K562 (cell line): ENCODE measurements around the gene BTBD16. TPM values are rescaled to one million over a fixed set of nuclear protein-coding genes. Genes with fewer than 3 reads are reported as not detected.
A peak's percentile ranks its signal among the peaks of the same experiment; 100 is the strongest.

Source experiments
- BACH1 ChIP-seq: fragments of 200-800 bp; sonication (Bioruptor generic); IDR thresholded peaks from 2 replicates; pipeline ENCODE4 v1.6.1; 2016; ENCODE audit warnings: missing genetic modification characterization, missing compliant biosample characterization
- C11orf30 ChIP-seq: fragments of 450-650 bp; IDR thresholded peaks from 2 replicates; pipeline ENCODE4 v1.6.1; 2016; ENCODE audit warnings: low read depth, mild to moderate bottlenecking
- CHD2 ChIP-seq: IDR thresholded peaks from 2 replicates; pipeline ENCODE4 v1.6.1; 2011; ENCODE audit warnings: low read depth, low read length
- CHD7 ChIP-seq: fragments of 200-600 bp; sonication (generic); IDR thresholded peaks from one replicate; pipeline ENCODE4 v1.6.1; 2012; ENCODE audit warnings: mild to moderate bottlenecking, low read depth, low read length, inconsistent platforms
- ELK3 ChIP-seq: fragments of 450-650 bp; formaldehyde crosslinking; IDR thresholded peaks from 2 replicates; pipeline ENCODE4 v1.4.0; 2020; ENCODE audit warnings: mild to moderate bottlenecking
- FOSL1 ChIP-seq: fragments of 200-800 bp; sonication (Bioruptor generic); conservative IDR thresholded peaks from 2 replicates; pipeline ENCODE4 v1.6.1; 2016; ENCODE audit warnings: missing genetic modification characterization, missing compliant biosample characterization
- JUND ChIP-seq, 2 experiments: IDR thresholded peaks; 2 replicates in 1 of 2; 3 replicates in 1 of 2; pipeline ENCODE4 v1.6.1; 2011; ENCODE audit warnings: borderline replicate concordance in 2 of 2, low read depth in 2 of 2, low read length in 2 of 2, improper control_type of control experiment in 1 of 2, missing biosample characterization in 1 of 2, missing genetic modification characterization in 1 of 2, missing genetic modification reagents in 1 of 2
- KLF10 ChIP-seq: fragments of 250-450 bp; sonication (Bioruptor Pico); IDR thresholded peaks from 2 replicates; pipeline ENCODE4 v1.6.1; 2021; ENCODE audit warnings: matching md5 sums
- PHF20 ChIP-seq: fragments of 450-650 bp; IDR thresholded peaks from 2 replicates; pipeline ENCODE4 v1.6.1; 2018; ENCODE audit not compliant: partially characterized antibody
- SMARCB1 ChIP-seq: IDR thresholded peaks from 2 replicates; pipeline ENCODE4 v1.6.1; 2011; ENCODE audit warnings: improper control_type of control experiment, low read depth; ENCODE audit not compliant: insufficient read length
- TARDBP ChIP-seq: fragments of 450-650 bp; IDR thresholded peaks from 2 replicates; pipeline ENCODE4 v1.6.1; 2016
- UBTF ChIP-seq, 2 experiments: IDR thresholded peaks; 2 replicates each; pipeline ENCODE4 v1.6.1; 2012; ENCODE audit warnings: improper control_type of control experiment in 2 of 2, low read depth in 2 of 2, low read length in 2 of 2, borderline replicate concordance in 1 of 2
- ZNF212 ChIP-seq: fragments of 450-650 bp; formaldehyde crosslinking; IDR thresholded peaks from 2 replicates; pipeline ENCODE4 v1.4.0; 2020; ENCODE audit warnings: mild to moderate bottlenecking
- polyA plus RNA-seq, 8 experiments: library from polyadenylated mRNA; depleted of rRNA in 4 of 8; stranded (reverse) in 5 of 8; unstranded in 3 of 8; fragments of >200 nt; fragmentation: Nextera tagmentation in 2 of 8; fragmentation: Illumina TruSeq in 1 of 8; extraction: Ambion mirVana in 2 of 8; extraction: Trizol in 1 of 8; gene quantifications; 2 replicates each; pipeline versions ENCODE4 v1.2.1 to v1.2.3, GENCODE V29; 2011 to 2014; ENCODE audit warnings: inconsistent platforms in 1 of 8, missing spikeins in 1 of 8
- total RNA-seq, 7 experiments: library from RNA; depleted of rRNA in 6 of 7; stranded (reverse); fragments of >200 nt in 6 of 7; fragmentation: Illumina TruSeq in 2 of 7; extraction: Trizol in 2 of 7; gene quantifications; 2 replicates each; pipeline versions ENCODE4 v1.2.1 to v1.2.3, GENCODE V29; 2011 to 2021; ENCODE audit warnings: low replicate concordance in 1 of 7

Gene BTBD16
- total and polyA plus RNA-seq, 9 of the 15 experiments (the other 6 are each of a cell fraction or from before 2014, with no cell fraction given), result 0.11 TPM; not detected in 8

GRCh38 chr10:122307669-122308416 is 36.7 kb downstream of the BTBD16 start (continued):
- TF ChIP-seq UBTF (IDR thresholded peaks at IDR 0.05; ENCODE audit: borderline replicate concordance in 1 of 2, low read depth in 2 of 2, low read length in 2 of 2), result no peak
- TF ChIP-seq FOSL1 (tag), result peak; percentile 99
- no peak for TF ChIP-seq KLF10 (CRISPR knock-in tag)
- TF ChIP-seq CHD7, result no peak
- no peak for TF ChIP-seq TARDBP
- TF ChIP-seq BACH1 (tag), result no peak
- TF ChIP-seq SMARCB1, result no peak
- no peak for TF ChIP-seq ELK3 (CRISPR knock-in tag)
- TF ChIP-seq PHF20, result no peak
- no peak for TF ChIP-seq CHD2
- no peak for TF ChIP-seq C11orf30
- TF ChIP-seq JUND (IDR thresholded peaks at IDR 0.05; ENCODE audit: borderline replicate concordance, low read depth, low read length), result peak; percentile 55; the same call in 1 of the 2 replicates
- peak; percentile 81; the same call in 2 of the 3 replicates for TF ChIP-seq JUND (tag; IDR thresholded peaks at IDR 0.05; ENCODE audit: borderline replicate concordance, low read depth, low read length)
- no peak for TF ChIP-seq ZNF212 (CRISPR knock-in tag)
